RWPE1 (cell line): ENCODE measurements around the gene GATM.
A peak's percentile ranks its signal among the peaks of the same experiment; 100 is the strongest.

Experiments used
- CTCF ChIA-PET: fragments of 350-600 bp; sonication (Branson Sonifier 250); formaldehyde crosslinking; extraction: SDS; loops from one replicate; lab custom pipeline; 2021; lab: Yijun Ruan, JAX
- POLR2A ChIA-PET: fragments of 400-600 bp; formaldehyde crosslinking; extraction: SDS; loops from one replicate; lab custom pipeline; 2020; ENCODE audit warnings: antibody characterized with exemption; ENCODE audit not compliant: low non-redundant PET; lab: Yijun Ruan, JAX
- DNase-seq: peaks from one replicate; pipeline ENCODE4 v3.0.0; 2012; ENCODE audit warnings: low spot score
- H3K27ac ChIP-seq: fragments of 450-650 bp; 2 replicates; pipeline ENCODE4 v1.5.1; 2017
- TF ChIP-seq, protein P1 (sequence below): fragments of 450-650 bp; conservative IDR thresholded peaks from 2 replicates; pipeline ENCODE4 v1.5.1; 2017; ENCODE audit warnings: low read depth, mild to moderate bottlenecking

The GATM gene

DNA sequence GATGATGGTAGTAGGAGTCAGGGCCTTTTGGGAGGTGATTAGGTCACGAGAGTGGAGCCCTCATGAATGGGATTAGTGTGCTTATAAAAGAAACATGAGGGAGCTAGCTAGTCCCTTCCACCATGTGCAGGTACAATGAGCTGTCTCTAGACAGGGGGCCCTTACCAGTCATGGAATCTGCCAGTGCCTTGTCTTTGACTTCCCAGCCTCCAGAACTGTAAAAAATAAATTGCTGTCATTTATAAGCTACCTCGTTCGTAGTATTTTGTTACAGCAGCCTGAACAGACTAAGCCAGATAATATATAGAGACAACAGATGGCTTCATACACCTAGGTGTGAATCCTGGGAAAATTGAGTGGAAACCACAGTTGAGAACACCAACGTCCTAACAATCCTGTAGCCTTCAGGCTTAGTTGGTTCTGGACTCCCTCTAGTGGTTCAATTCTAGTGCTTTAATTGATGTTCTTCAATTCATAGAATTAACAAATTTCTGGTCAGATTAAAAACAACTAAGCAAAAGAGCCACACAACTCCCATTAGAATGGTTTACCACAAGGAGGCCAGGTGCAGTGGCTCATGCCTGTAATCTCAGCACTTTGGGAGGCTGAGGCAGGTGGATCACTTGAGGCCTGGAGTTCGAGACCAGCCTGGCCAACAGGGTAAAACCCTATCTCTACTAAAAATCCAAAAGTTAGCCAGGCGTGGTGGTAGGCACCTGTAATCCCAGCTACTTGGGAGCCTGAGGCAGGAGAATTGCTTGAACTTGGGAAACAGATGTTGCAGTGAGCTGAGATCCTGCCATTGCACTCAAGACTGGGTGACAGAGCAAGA, 21.3 kb upstream of the GATM start:
- TF ChIP-seq, protein P1, sequence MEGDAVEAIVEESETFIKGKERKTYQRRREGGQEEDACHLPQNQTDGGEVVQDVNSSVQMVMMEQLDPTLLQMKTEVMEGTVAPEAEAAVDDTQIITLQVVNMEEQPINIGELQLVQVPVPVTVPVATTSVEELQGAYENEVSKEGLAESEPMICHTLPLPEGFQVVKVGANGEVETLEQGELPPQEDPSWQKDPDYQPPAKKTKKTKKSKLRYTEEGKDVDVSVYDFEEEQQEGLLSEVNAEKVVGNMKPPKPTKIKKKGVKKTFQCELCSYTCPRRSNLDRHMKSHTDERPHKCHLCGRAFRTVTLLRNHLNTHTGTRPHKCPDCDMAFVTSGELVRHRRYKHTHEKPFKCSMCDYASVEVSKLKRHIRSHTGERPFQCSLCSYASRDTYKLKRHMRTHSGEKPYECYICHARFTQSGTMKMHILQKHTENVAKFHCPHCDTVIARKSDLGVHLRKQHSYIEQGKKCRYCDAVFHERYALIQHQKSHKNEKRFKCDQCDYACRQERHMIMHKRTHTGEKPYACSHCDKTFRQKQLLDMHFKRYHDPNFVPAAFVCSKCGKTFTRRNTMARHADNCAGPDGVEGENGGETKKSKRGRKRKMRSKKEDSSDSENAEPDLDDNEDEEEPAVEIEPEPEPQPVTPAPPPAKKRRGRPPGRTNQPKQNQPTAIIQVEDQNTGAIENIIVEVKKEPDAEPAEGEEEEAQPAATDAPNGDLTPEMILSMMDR, result peak; percentile 84
- no peak overlapping the region for H3K27ac ChIP-seq
- DNase-seq, result peak; percentile 52
- ChIA-PET POLR2A (no interaction called here), CTCF (interaction anchor here (0.6 to 1.7 kb wide), 5 partner anchors 20 to 237 kb away, joined by 3 to 5 read pairs (median 4); no protein-coding TSS in a partner anchor)

DNA sequence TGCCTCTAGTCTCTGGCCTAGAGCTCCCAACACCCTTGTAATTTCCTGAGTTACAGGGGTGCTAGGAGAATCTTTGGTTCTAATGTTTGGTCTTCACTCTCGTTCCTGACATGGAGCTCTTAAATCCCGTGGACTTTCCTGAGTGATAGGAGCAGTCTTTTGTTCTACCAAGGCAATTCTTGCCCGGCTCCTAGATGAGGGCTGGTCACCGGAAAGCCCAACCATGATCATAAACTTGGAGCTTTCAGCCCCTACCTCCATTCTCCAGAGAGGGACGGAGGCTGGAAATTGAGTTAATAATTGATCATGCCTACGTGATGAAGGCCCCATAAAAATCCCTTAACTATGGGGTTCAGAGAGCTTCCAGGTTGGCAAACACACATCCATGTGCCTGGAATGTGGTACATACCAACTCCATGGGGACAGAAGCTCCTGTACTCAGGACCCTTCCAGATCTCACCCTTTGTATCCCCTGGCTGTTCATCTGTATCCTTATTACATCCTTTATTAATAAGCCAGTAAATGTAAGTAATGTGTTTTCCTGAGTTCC, 18.8 kb upstream of the GATM start:
- TF ChIP-seq, protein P1, result no peak
- H3K27ac ChIP-seq, result no peak overlapping the region
- ChIA-PET CTCF (interaction anchor here (1.0 kb wide), 1 partner anchor 279 kb away, joined by 3 read pairs; no protein-coding TSS in a partner anchor), POLR2A (no interaction called here)
- no peak for DNase-seq

DNA sequence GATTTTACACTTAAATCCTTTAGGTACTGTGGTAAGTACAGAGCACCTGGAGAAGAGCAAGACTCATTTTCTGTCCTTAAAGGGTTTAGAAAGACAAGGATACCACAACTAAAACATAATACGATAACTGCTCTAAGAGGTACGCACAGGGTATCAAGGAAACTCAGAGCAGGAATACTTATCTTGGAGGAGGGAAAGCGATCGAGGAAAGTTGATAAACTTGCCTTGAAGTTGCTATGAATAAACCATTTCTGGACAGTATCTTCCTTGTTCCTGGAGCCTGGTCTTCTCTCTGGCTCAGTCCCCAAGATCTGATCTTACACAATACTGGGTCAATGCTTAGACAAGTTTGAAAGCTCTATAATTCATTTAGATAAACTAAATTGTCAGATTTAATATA, 17.6 kb upstream of the GATM start:
- DNase-seq, result no peak
- H3K27ac ChIP-seq, result no peak overlapping the region
- CTCF ChIA-PET, result no interaction called here
- POLR2A ChIA-PET, result no interaction called here
- TF ChIP-seq, protein P1, result no peak

DNA sequence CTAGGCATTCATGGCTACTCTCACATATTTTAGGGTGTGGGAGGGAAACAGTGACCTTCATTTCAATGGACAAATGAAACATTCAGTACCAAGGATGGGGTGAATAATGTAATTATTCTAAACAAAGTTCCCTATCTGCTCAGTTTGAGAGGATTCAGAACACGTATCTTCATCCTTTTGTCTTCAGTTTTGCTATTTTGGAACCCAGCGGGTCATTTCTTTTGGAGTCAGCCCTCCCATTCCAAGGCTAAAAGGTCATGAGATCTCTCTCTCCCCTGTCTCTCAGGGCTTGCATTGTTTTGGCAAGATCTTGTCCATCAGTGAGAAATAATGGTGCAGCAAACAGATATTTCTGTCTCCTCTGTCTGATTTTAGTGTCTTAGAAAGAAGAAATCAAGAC, 16.3 kb upstream of the GATM start:
- ChIA-PET POLR2A (no interaction called here), CTCF (no interaction called here)
- TF ChIP-seq, protein P1, result no peak
- DNase-seq, result no peak
- no peak overlapping the region for H3K27ac ChIP-seq

DNA sequence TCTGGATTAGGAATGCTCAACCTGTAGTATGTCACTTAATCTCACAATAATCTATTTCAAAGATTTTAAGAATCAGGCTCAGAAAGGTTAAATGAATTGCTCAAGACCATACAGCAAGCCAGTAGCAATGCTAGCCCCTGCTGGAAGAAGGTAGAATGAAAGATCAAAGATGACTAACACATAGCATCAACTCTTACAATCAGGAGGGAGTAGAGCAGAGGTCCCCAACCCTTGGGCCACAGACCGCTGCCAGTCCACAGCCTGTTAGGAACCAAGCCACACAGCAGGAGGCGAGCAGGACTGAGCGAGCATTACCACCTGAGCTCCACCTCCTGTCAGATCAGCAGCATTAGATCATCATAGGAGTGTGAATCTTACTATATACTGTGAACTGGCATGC, 15.5 kb upstream of the GATM start:
- no peak overlapping the region for H3K27ac ChIP-seq
- no peak for DNase-seq
- ChIA-PET CTCF (interaction anchor here (1.3 kb wide), 1 partner anchor 188 kb away, joined by 5 read pairs; no protein-coding TSS in a partner anchor), POLR2A (no interaction called here)
- TF ChIP-seq, protein P1, result 0 out of 2 replicates have a peak, but pooled peaks have one; percentile 17

DNA sequence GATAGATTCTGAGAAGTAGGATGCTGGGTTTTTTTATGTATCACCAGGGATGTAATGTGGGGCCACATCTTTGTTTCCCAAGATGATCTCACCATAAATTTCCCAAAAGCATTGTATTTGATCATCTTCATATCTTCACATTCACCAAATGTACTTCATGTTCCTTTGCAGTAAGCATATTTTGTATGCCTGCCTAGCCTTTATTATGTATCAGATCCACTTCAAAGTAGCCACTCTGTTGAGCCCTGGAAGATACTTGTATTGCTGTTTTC, 14.2 kb upstream of the GATM start:
- no peak overlapping the region for H3K27ac ChIP-seq
- ChIA-PET CTCF (no interaction called here), POLR2A (no interaction called here)
- DNase-seq, result no peak
- TF ChIP-seq, protein P1, result no peak
